ENCODE data around the gene PIK3CD. TPM values are rescaled to one million over a fixed set of nuclear protein-coding genes. Genes with fewer than 3 reads are reported as not detected.

The PIK3CD gene
- total and polyA plus RNA-seq, 2 of the 4 experiments (the other 2 are of a cell fraction): 5.0 to 12.1 TPM

GRCh38 chr1:9751971-9752370 lies 100.4 kb downstream of the PIK3CD start:
- Histone ChIP-seq H4K5ac (ENCODE audit: low read depth, low read length) (no peak overlapping the region), H4K8ac (ENCODE audit: low read depth in 2 of 2, low read length in 2 of 2) (no peak overlapping the region), H3K9me3 (ENCODE audit: control insufficient read depth, insufficient read depth, low read length) (no peaks in the 10 kb centered on the region), H2AK5ac (ENCODE audit: low read depth, low read length) (no peak overlapping the region), H3K56ac (ENCODE audit: extremely low read depth, insufficient read depth, low read length) (no peak overlapping the region), H3K9ac (ENCODE audit: low read depth, low read length) (no peak overlapping the region), H3K23ac (ENCODE audit: low read depth, low read length) (no peak overlapping the region), H2BK15ac (ENCODE audit: low read depth, low read length) (no peak overlapping the region), H3K9me1 (ENCODE audit: insufficient read depth, low read length) (peaks cover 10% of the 10 kb centered on the region), H3K14ac (replicated peaks; ENCODE audit: low read depth, low read length) (no peak overlapping the region), H3K4ac (ENCODE audit: low read depth, low read length) (no peak overlapping the region), H3K79me1 (ENCODE audit: low read depth in 1 of 2, low read length in 2 of 2) (peaks cover 13 to 39% of the 10 kb centered on the region in 2 experiments; a peak in 3 of 4 replicates), H2BK120ac (ENCODE audit: low read depth, low read length) (no peak overlapping the region), H3K4me3 (ENCODE audit: insufficient read depth, low read depth, low read length) (no peak overlapping the region), H3K4me2 (ENCODE audit: low read depth, low read length) (no peak overlapping the region), H3K4me1 (ENCODE audit: control insufficient read depth, insufficient read depth, low read length) (peaks cover 3% of the 10 kb centered on the region; the same call in 1 of the 2 replicates), H3K27ac (ENCODE audit: insufficient read depth, low read length) (no peak overlapping the region), H2BK20ac (ENCODE audit: low read depth, low read length) (no peak overlapping the region), H4K91ac (ENCODE audit: insufficient read depth, low read depth, low read length) (no peak overlapping the region), H3K27me3 (ENCODE audit: control insufficient read depth, insufficient read depth, low read length) (no peaks in the 10 kb centered on the region), H4K20me1 (ENCODE audit: insufficient read depth, low read length) (peaks cover 14% of the 10 kb centered on the region), H3K36me3 (ENCODE audit: control insufficient read depth, insufficient read depth, low read length) (peaks cover 32% of the 10 kb centered on the region), H2BK5ac (ENCODE audit: low read depth, low read length, poor library complexity, severe bottlenecking) (no peak overlapping the region), H2AK9ac (replicated peaks; ENCODE audit: low read depth, low read length, poor library complexity) (no peak overlapping the region), H2AFZ (replicated peaks; ENCODE audit: low read length, poor library complexity) (no peak overlapping the region), H3K18ac (ENCODE audit: low read depth, low read length) (no peak overlapping the region)
- dilution Hi-C loops (cut with HindIII; ENCODE audit: low sequenced_read_pairs, unreplicated experiment): no loop called here
- in situ Hi-C loops (cut with MboI; ENCODE audit: low sequenced_read_pairs): no loop called here
- WGBS, 2 experiments (ENCODE audit: extremely low coverage in 2 of 2, insufficient read length in 1 of 2): 100% methylated on average over 1 of the region's 3 CpGs; no CpG with 5 or more reads in 1 of the 2 experiments
- DNase-seq (no peak), ATAC-seq (ENCODE audit: low read depth) (no peak)
- no TSS peak for BruUV-seq (replicated peaks)
- CTCF ChIA-PET: no interaction called here
- TF ChIP-seq MAFK (IDR thresholded peaks at IDR 0.05; ENCODE audit: low read depth, low read length) (no peak), CTCF (conservative IDR thresholded peaks at IDR 0.05; ENCODE audit: low read depth, low read length) (no peak), POLR2A (IDR thresholded peaks at IDR 0.05; ENCODE audit: low read depth, low read length) (no peak), CHD1 (IDR thresholded peaks at IDR 0.05; ENCODE audit: low read depth, low read length) (no peak), RAD21 (IDR thresholded peaks at IDR 0.05; ENCODE audit: low read length) (no peak)
- POLR2A ChIA-PET (ENCODE audit: unreplicated experiment): no interaction called here
- intact Hi-C loops (cut with micrococcal nuclease): no loop called here

All from IMR-90 (cell line).